GM12878 (cell line): Measurements from ENCODE around the gene GLTP. TPM values are rescaled to one million over a fixed set of nuclear protein-coding genes. Genes with fewer than 3 reads are reported as not detected.

Source experiments
- BHLHE40 ChIP-seq, 2 experiments: fragments of 450-650 bp in 1 of 2; IDR thresholded peaks; 2 replicates each; pipeline ENCODE4 v1.6.1; 2011 to 2017; ENCODE audit warnings: low read depth in 2 of 2, borderline replicate concordance in 1 of 2, improper control_type of control experiment in 1 of 2, low read length in 1 of 2, mild to moderate bottlenecking in 1 of 2
- CEBPZ ChIP-seq: fragments of 150-350 bp; IDR thresholded peaks from 2 replicates; pipeline ENCODE4 v1.6.1; 2016; ENCODE audit warnings: low read depth, low read length
- EP300 ChIP-seq, 2 experiments: fragments of 150-350 bp in 1 of 2; IDR thresholded peaks; 2 replicates each; pipeline ENCODE4 v1.6.1; 2011 to 2012; ENCODE audit warnings: low read depth in 2 of 2, low read length in 2 of 2, borderline replicate concordance in 1 of 2, improper control_type of control experiment in 1 of 2, inconsistent platforms in 1 of 2; ENCODE audit not compliant: control insufficient read depth in 1 of 2
- IKZF2 ChIP-seq, 2 experiments: fragments of 450-650 bp; IDR thresholded peaks; 2 replicates each; pipeline ENCODE4 v1.6.1; 2017; ENCODE audit warnings: mild to moderate bottlenecking in 2 of 2, moderate library complexity in 2 of 2
- IRF3 ChIP-seq: fragments of 450-650 bp; IDR thresholded peaks from 2 replicates; pipeline ENCODE4 v1.6.1; 2014; ENCODE audit warnings: mild to moderate bottlenecking
- KAT2A ChIP-seq: conservative IDR thresholded peaks from 2 replicates; pipeline ENCODE4 v1.6.1; 2011; ENCODE audit warnings: low read depth, low read length; ENCODE audit not compliant: control insufficient read depth
- PAX5 ChIP-seq: IDR thresholded peaks from 2 replicates; pipeline ENCODE4 v1.6.1; 2011; ENCODE audit warnings: low read depth, low read length, borderline replicate concordance
- RAD51 ChIP-seq: fragments of 450-650 bp; IDR thresholded peaks from 2 replicates; pipeline ENCODE4 v1.6.1; 2016; ENCODE audit warnings: moderate library complexity, mild to moderate bottlenecking, inconsistent platforms
- REST ChIP-seq: IDR thresholded peaks from 2 replicates; pipeline ENCODE4 v1.6.1; 2012; ENCODE audit warnings: mild to moderate bottlenecking, low read depth, low read length
- TBL1XR1 ChIP-seq: IDR thresholded peaks from 2 replicates; pipeline ENCODE4 v1.6.1; 2012; ENCODE audit warnings: low read depth, low read length, improper control_type of control experiment
- WRNIP1 ChIP-seq: IDR thresholded peaks from 2 replicates; pipeline ENCODE4 v1.6.1; 2011; ENCODE audit warnings: low read depth, low read length, improper control_type of control experiment, borderline replicate concordance
- ZNF24 ChIP-seq: fragments of 450-650 bp; IDR thresholded peaks from 2 replicates; pipeline ENCODE4 v1.6.1; 2017; ENCODE audit warnings: antibody characterized with exemption, mild to moderate bottlenecking
- ZNF592 ChIP-seq: fragments of 450-650 bp; IDR thresholded peaks from 2 replicates; pipeline ENCODE4 v1.6.1; 2017; ENCODE audit warnings: mild to moderate bottlenecking, moderate library complexity
- polyA plus RNA-seq, 11 experiments: library from polyadenylated mRNA; depleted of rRNA in 4 of 11; unstranded in 6 of 11; stranded (reverse) in 5 of 11; fragments of >200 nt; fragmentation: Nextera tagmentation in 4 of 11; fragmentation: Illumina TruSeq in 1 of 11; extraction: Ambion mirVana in 4 of 11; extraction: Trizol in 1 of 11; gene quantifications; 1 replicate in 1 of 11; 2 replicates in 10 of 11; pipeline versions ENCODE4 v1.2.1 to v1.2.3, GENCODE V29; 2011 to 2016; ENCODE audit warnings: inconsistent platforms in 2 of 11, missing spikeins in 2 of 11, low read depth in 1 of 11
- total RNA-seq, 4 experiments: library from RNA; depleted of rRNA in 3 of 4; stranded (reverse); fragments of >200 nt in 3 of 4; fragmentation: Illumina TruSeq in 1 of 4; extraction: Trizol in 1 of 4; gene quantifications; 2 replicates each; pipeline versions ENCODE4 v1.2.1 to v1.2.3, GENCODE V29; 2013 to 2021

Gene GLTP
- total and polyA plus RNA-seq, 10 of the 15 experiments (the other 5 are each of a cell fraction or from before 2014, with no cell fraction given), result 16.8 to 44.0 (median 25.3) TPM

GRCh38 chr12:109844983-109845823, 35.1 kb downstream of the GLTP start (continued):
- TF ChIP-seq CEBPZ (no peak), BHLHE40 (IDR thresholded peaks at IDR 0.05; ENCODE audit: borderline replicate concordance in 1 of 2, low read depth in 2 of 2, low read length in 1 of 2) (peak in 1 of 2 experiments; percentile 58; a peak in 2 of 4 replicates), PAX5 (no peak), RAD51 (no peak), KAT2A (no peak), WRNIP1 (no peak), IRF3 (0 out of 2 replicates have a peak, but pooled peaks have one; percentile 24), EP300 (IDR thresholded peaks at IDR 0.05; ENCODE audit: borderline replicate concordance in 1 of 2, control insufficient read depth in 1 of 2, low read depth in 2 of 2, low read length in 2 of 2) (no peak), TBL1XR1 (0 out of 2 replicates have a peak, but pooled peaks have one; percentile 28), REST (no peak), IKZF2 (IDR thresholded peaks at IDR 0.05) (no peak; a peak in 2 of 4 replicates), ZNF592 (no peak), ZNF24 (no peak)
